Peyer's patch (tissue), 4 donors: Measurements from ENCODE around the gene CDK18. TPM values are rescaled to one million over a fixed set of nuclear protein-coding genes. Genes with fewer than 3 reads are reported as not detected.
A peak's percentile ranks its signal among the peaks of the same experiment; 100 is the strongest.

Experiments used
- DNase-seq, 3 donors: peaks; one replicate each; pipeline ENCODE4 v3.0.0-alpha.2; 2017 to 2019
- H3K27ac ChIP-seq, 4 donors: fragments of 200-600 bp; sonication (generic); one replicate each; pipeline ENCODE4 v1.5.1; 2016 to 2019
- H3K27me3 ChIP-seq, 2 donors: fragments of 200-600 bp; sonication (generic); one replicate each; pipeline ENCODE4 v1.5.1; 2019
- H3K36me3 ChIP-seq, 3 donors: fragments of 200-600 bp; sonication (generic); one replicate each; pipeline ENCODE4 v1.5.1; 2016 to 2019
- H3K4me1 ChIP-seq, 4 donors: fragments of 200-600 bp; sonication (generic); one replicate each; pipeline ENCODE4 v1.5.1; 2016 to 2019
- H3K4me3 ChIP-seq, 4 donors: fragments of 200-600 bp; sonication (generic); 1 replicate in 3 of 4; 2 replicates in 1 of 4; pipeline ENCODE4 v1.5.1; 2016 to 2019; ENCODE audit warnings: mild to moderate bottlenecking in 1 of 4
- H3K9me3 ChIP-seq, 4 donors: fragments of 200-600 bp; sonication (generic); one replicate each; pipeline ENCODE4 v1.5.1; 2016 to 2019; ENCODE audit warnings: mild to moderate bottlenecking in 1 of 4
- CTCF ChIP-seq, 6 experiments: fragments of 450-650 bp in 4 of 6; fragments of 200-600 bp in 2 of 6; sonication (generic) in 1 of 6; IDR thresholded peaks; one replicate each; pipeline ENCODE4 v1.5.1; 2017 to 2019; ENCODE audit warnings: antibody characterized with exemption in 6 of 6, mild to moderate bottlenecking in 3 of 6, moderate library complexity in 1 of 6
- POLR2A ChIP-seq, 2 donors: fragments of 450-650 bp; IDR thresholded peaks; one replicate each; pipeline ENCODE4 v1.5.1; 2017; ENCODE audit warnings: antibody characterized with exemption in 2 of 2, mild to moderate bottlenecking in 2 of 2, moderate library complexity in 2 of 2
- total RNA-seq, 4 donors: library from RNA; depleted of rRNA; stranded (reverse); fragments of >200 nt; gene quantifications; one replicate each; pipeline ENCODE4 v1.1.0, GENCODE V29; 2016

Gene CDK18
- total RNA-seq, 4 donors from 2014 or later = 47.0 to 126 (median 80.7) TPM

GRCh38 chr1:205522692-205523091, 18.2 kb downstream of the CDK18 start:
- H3K27me3 ChIP-seq = no peaks in the 10 kb centered on the region
- peaks cover 0 to 8% (median 0%) of the 10 kb centered on the region in 4 donors for H3K4me1 ChIP-seq
- no peak overlapping the region for H3K27ac ChIP-seq
- no peaks in the 10 kb centered on the region for H3K9me3 ChIP-seq
- TF ChIP-seq CTCF (IDR thresholded peaks at IDR 0.05) (no peak), POLR2A (IDR thresholded peaks at IDR 0.05) (no peak)
- peaks cover 0 to 6% (median 0%) of the 10 kb centered on the region in 3 donors for H3K36me3 ChIP-seq
- peak in 1 of 3 donors; percentile 31 for DNase-seq
- no peak overlapping the region for H3K4me3 ChIP-seq

- no peak for TF ChIP-seq POLR2A (IDR thresholded peaks at IDR 0.05)
- peak in 2 of 6 experiments; percentile 19 to 31 for TF ChIP-seq CTCF (IDR thresholded peaks at IDR 0.05)
- no peak overlapping the region for H3K4me3 ChIP-seq
- peak in 1 of 3 donors; percentile 51 for DNase-seq
- H3K27ac ChIP-seq = no peak overlapping the region
- no peaks in the 10 kb centered on the region for H3K27me3 ChIP-seq
- H3K9me3 ChIP-seq = no peaks in the 10 kb centered on the region
- H3K4me1 ChIP-seq = peaks cover 0 to 8% (median 0%) of the 10 kb centered on the region in 4 donors
- H3K36me3 ChIP-seq = peaks cover 0 to 6% (median 0%) of the 10 kb centered on the region in 3 donors
Measured at GRCh38 chr1:205523261-205523890, 18.9 kb downstream of the CDK18 start.

- Histone ChIP-seq H3K36me3 (peaks cover 0 to 6% (median 0%) of the 10 kb centered on the region in 3 donors), H3K4me1 (peaks cover 0 to 5% (median 0%) of the 10 kb centered on the region in 4 donors), H3K27me3 (no peaks in the 10 kb centered on the region), H3K27ac (no peak overlapping the region), H3K4me3 (no peak overlapping the region), H3K9me3 (no peaks in the 10 kb centered on the region)
- peak; percentile 56 to 90 (median 87) for DNase-seq
- TF ChIP-seq CTCF (IDR thresholded peaks at IDR 0.05) = peak; percentile 34 to 84 (median 78)
- TF ChIP-seq POLR2A (IDR thresholded peaks at IDR 0.05) = no peak
Measured at GRCh38 chr1:205523891-205524793, 19.7 kb downstream of the CDK18 start.

- Histone ChIP-seq H3K4me1 (peaks cover 0 to 4% (median 0%) of the 10 kb centered on the region in 4 donors), H3K4me3 (no peak overlapping the region), H3K27me3 (no peaks in the 10 kb centered on the region), H3K27ac (no peak overlapping the region), H3K36me3 (peaks cover 0 to 11% (median 0%) of the 10 kb centered on the region in 3 donors), H3K9me3 (no peaks in the 10 kb centered on the region)
- TF ChIP-seq CTCF (IDR thresholded peaks at IDR 0.05) (no peak), POLR2A (IDR thresholded peaks at IDR 0.05) (no peak)
- DNase-seq = no peak
Measured at GRCh38 chr1:205524794-205525101, 20.3 kb downstream of the CDK18 start.

GRCh38 chr1:205525495-205526285, 21.2 kb downstream of the CDK18 start:
- Histone ChIP-seq H3K27me3 (no peaks in the 10 kb centered on the region), H3K36me3 (peaks cover 0 to 21% (median 0%) of the 10 kb centered on the region in 3 donors), H3K4me3 (no peak overlapping the region), H3K9me3 (no peaks in the 10 kb centered on the region), H3K27ac (no peak overlapping the region), H3K4me1 (peaks cover 0 to 4% (median 0%) of the 10 kb centered on the region in 4 donors)
- TF ChIP-seq POLR2A (IDR thresholded peaks at IDR 0.05) (no peak), CTCF (IDR thresholded peaks at IDR 0.05) (no peak)
- DNase-seq = no peak
